ACHN (cell line): Measurements from ENCODE around the gene SLC49A4.

Experiments used
- DNase-seq: peaks from one replicate; pipeline ENCODE4 v3.0.0-alpha.2; 2015
- in situ Hi-C: cut with HindIII; loops from 2 replicates; pipeline ENCODE4 v1.10.0; 2017; ENCODE audit warnings: low sequenced_read_pairs, low pct_ligation_motif_present, low pct_unique_long_range_greater_than_20kb

Gene SLC49A4

DNA sequence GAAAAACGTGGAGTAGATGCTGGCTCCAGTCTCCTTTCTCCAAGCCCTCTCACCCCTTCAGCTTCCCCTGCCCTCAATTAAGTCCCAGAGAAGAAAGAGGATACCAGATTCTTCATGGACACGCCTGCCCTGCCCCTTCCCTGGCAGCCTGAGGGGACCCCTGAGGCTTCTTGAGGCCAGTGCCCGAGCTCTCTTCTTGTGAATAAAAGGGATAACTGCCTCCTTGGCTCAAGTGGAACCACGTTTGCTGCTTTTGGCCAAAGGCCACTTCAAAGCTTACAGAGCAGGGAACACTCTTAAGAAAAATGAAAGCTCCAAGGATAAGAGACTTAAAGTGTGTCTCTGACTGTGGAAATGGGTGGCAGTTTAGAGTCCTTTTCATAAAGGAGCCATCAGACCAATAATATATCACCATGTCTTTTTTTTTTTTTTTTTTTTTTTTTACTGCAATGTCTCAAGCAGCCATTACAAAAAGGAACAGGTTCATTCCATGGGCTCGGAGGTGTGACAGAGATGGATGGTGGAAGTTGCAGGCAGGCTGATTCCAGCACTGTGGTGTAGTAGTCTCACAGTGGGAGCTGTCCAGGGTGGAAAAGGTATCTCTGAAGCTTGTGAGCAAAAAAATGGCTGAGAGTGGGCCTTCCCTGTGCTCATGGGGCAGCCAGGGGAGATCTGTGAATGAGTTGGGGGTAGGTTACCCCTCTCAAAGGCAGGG is 123.9 kb downstream of the SLC49A4 start:
- in situ Hi-C loops = no loop called here
- no peak for DNase-seq

DNA sequence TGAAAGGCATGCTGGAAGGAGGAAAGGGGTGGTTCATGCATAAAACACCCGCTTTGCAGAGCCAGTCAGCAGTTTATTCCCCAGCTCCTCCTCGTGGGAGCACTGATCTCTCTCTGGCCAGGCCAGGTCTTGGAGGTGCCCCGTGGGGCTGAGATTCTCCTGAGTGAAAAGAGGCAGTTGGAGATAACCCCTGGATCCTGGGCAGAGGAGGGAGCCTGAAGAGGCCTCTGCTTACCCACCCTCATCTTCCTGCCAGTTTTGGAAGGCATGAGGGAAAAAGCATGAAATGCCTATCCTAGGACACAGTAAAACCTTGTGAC is 124.4 kb downstream of the SLC49A4 start:
- no peak for DNase-seq
- in situ Hi-C loops = no loop called here

DNA sequence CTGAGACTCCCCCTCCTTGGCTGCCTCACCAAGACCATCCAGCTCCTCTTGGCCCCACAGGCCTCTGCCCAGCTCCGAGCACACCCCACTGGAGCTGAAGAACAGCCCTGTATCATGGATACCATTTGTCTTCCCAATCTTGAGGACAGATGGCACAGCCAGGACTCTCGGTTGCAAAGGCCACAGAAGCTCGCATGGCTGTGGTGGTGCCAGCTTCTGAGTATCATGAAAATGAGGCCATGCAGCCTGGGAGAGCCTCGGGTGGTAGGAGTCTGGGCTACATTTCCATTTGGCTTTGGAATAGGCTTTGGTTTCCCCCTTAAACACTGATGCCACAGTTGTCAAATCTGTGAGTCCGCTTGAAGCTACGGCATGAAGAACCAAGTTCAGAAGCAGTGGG is 126.1 kb downstream of the SLC49A4 start:
- in situ Hi-C loops = no loop called here

DNA sequence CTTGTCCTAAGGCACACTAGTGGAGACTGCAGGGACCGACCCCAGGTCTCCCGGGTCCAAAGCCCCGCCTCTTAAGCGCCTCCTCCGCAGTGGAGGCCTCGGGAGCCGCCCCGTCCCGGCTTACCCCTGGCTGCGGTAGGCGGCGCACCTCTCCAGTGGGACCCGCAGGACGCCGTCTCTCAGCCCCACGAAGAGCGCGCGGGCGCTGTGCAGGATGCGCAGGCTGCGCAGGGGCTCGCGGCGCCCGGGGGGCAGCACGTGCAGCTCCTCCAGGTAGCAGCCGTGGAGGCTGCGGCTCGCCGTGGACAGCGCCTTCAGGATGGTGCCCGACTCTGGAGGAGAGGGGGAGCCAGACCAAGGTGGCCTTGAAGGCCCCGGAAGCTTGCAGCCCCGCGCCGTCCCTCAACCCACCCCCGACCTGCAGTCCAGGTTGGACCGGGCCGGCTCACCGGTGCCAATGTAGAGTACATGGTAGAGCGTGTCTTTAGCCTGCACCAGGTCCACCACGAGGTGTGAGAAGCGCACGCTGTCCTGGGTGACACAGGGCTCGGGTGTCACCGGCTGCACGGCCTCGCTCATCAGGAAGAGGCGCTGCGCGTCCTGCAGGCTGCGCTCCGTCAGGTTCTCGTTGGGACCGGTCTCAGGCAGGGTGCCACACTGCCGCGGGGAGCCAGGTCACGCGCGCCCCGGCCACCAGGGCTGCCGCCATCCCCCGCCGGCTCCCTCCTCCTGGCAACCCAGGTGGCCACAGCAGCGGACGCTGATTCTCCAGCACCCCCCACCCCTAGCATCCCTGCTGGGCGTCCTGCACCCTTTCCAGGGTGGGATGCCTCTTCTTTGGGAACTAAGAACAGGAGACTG is 127.2 kb downstream of the SLC49A4 start:
- DNase-seq = no peak
- in situ Hi-C loops = no loop called here

More for the DNA sequence above, 126.1 kb downstream of the SLC49A4 start:
- DNase-seq = no peak

DNA sequence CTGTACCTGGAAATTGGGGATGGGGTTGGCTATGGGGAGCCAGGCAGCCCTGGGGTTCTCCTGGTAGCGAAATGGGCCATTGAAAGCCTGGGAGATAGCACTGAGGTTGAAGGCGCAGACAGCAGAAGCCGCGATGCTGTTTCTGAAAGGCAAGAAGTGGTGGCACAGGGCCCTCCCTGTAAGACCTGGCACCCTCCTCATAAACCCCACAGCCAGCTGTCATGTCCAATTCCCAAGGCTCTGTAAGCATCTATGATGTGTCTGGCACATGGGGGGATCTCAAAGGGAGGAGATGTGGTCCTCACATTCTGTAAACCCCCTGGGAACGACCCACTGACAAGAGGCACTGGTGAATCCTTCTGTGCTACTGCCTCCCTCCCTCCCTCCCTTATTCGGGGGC is 128.7 kb downstream of the SLC49A4 start:
- in situ Hi-C loops = no loop called here

DNA sequence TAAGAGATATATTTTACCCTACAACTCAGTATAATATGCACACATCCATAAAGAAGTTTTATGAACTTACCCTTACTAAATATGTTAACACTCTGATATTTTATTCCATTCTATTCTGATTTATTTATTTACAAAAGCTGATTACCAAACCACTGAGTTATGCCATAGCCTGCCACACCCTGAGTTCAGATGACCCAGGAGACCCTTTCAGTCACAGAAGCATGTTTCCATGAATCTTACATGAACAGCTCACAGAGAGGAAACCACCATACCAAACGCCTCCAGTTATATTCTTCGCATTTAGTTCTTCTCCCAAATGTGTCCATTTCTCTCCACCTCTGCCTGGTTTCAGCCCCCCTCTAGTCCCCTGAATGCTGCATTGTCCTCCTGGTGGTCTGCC is 129.2 kb downstream of the SLC49A4 start:
- DNase-seq = no peak
- in situ Hi-C loops = no loop called here

More for the DNA sequence above, 128.7 kb downstream of the SLC49A4 start:
- no peak for DNase-seq

DNA sequence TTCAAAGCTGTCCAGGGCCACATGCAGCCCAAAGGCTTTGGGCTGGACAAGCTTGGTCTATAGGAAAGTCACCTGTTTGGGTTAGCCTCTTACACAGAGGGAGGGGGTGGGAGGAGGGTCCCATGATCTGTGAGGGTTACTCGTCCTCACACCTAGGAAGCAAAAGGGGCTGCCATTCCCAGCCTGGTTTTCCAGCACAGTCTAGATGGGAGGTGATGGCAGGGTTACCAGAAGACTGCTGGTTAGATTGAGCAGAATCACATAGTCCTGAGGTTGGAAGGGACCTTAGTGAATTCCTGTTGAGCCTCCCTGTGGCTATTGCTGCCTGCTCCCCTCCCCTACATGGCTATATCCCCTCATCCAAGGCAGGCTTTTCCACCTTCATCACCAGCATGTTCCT is 130.9 kb downstream of the SLC49A4 start:
- in situ Hi-C loops = no loop called here
- DNase-seq = no peak

DNA sequence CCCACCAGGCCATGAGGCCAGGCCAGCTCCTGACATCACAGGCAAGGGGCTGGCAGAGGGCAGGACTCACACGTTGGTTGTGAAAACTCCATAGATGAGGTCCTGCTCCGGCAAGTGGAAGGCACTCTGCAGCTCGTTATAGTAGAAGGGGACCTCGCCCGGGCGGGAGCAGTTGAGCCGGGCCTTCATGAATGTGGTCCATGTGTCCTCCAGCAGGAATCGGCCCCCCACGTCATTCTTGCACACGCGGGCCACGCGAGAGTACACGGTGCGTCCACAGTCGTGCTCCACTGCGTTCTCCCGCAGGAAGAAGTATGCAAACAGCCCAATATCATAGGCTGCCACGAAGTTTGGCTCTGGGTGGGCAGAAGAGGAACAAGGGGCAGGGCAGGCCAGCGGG is 131.5 kb downstream of the SLC49A4 start:
- no peak for DNase-seq
- in situ Hi-C loops = no loop called here

DNA sequence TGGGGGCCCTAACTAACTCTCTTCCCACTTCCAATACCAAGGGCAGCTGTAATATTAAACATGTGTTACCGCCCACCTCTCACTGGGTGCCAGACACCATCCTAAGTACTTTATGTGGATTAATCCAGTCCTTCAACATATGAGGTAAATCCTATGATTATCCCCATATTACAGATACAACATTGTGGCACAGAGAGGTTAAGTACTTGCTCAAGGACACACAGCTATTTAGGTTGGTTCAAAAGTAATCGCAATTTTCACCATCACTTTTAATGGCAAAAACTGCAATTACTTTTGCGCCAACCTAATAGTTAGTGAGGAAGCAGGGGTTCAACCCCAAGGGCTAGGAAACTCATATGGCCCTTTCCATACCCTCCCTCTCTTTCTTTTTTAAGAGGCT is 131.9 kb downstream of the SLC49A4 start:
- in situ Hi-C loops = no loop called here
- DNase-seq = no peak

DNA sequence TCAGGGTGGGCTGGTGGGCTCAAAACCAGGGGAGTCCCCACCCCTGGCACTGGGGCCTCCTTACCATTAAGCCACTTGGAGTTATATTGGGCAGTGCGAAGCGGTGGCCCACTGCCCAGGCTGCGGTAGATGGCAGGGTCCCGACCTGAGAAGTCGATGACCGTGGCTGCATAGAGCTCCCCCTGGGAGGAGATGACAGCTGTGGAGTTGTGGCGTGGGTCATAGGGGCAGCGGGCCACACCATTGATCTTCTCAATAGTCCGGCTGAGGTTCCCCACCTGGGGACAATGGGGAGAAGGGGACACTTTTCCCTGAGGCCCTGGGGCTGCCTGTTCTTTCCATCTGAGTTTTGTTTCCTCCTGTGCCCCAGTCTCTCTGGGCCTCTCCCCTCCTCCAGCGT is 132.9 kb downstream of the SLC49A4 start:
- no peak for DNase-seq
- in situ Hi-C loops = no loop called here

DNA sequence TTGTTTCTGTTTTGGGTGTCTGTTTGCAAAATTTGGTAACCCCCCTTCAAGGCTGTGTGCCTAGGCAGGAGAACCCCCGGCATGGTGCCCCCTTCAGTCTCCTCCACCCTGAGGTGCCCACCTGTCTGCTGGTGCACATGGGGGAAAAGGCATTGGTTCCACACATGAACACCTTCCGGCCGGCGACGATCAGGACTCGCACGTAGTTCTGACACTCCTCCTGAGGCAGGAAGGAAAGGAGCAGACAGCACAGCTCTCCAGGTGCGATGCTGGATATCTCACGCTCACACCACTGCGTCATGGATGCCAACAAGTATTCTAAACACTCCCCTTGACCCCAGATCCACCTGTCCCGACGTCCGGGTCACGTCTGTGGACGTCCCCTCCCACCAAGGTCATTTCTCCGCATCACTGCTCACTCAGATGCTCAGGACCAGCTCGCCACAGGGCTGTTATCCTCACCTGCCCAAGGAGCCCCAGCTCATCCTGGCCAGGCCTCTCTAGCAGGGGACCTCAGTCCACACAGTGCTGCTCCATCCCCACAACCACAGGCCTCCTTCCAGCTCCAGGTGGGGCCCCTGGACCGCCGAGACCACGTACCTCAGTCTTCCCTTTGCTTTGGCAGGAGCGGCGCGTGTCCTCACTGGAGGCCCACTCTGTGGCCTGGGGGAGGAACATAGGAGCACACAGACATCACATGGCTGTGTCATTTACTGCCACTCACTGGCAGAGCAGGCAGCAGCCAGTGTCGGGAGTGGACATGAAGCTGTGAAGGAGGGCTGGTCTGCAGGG is 133.7 kb downstream of the SLC49A4 start:
- DNase-seq = no peak
- in situ Hi-C loops = no loop called here

DNA sequence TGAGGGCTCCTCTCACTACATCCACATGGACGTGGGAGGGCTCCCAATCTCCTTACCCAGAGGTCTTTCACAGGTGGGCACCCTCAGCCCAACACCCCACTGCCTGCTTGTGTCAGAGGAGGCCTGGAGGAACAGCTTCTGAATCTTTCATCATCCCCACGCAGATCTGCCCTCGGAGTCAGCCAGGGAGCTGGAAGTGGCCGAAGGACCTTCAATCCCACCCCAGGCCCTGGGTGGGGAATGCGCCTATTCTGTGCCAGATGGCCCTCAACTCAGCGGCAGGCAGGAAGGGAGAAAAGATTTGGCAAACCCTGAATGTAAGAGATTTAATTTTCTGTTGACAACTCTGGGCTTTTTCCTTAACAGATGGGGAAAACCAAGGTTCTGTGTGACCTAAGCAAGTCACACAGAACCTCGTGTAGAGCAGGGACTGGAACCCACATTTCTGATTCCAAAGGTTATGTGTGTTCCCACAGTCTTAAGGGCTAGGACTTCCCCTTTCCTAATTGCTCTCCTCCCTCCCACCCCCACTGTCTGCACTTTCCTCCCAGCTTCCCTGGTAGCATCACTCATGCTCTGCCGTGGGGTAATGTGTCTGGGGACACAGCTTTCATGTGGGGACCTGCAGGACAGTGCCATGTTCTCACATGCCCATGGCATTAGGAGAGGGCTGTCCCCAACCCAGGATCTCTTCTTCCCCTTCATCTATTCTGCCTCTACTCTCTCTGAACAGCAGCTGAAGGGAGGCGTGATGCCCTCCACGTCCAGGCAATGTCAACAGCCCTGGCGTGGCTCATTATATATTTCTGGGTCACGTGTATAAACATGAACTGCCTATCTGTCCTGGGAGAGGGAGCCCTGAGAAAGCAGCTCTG is 134.6 kb downstream of the SLC49A4 start:
- no peak for DNase-seq
- in situ Hi-C loops = no loop called here

DNA sequence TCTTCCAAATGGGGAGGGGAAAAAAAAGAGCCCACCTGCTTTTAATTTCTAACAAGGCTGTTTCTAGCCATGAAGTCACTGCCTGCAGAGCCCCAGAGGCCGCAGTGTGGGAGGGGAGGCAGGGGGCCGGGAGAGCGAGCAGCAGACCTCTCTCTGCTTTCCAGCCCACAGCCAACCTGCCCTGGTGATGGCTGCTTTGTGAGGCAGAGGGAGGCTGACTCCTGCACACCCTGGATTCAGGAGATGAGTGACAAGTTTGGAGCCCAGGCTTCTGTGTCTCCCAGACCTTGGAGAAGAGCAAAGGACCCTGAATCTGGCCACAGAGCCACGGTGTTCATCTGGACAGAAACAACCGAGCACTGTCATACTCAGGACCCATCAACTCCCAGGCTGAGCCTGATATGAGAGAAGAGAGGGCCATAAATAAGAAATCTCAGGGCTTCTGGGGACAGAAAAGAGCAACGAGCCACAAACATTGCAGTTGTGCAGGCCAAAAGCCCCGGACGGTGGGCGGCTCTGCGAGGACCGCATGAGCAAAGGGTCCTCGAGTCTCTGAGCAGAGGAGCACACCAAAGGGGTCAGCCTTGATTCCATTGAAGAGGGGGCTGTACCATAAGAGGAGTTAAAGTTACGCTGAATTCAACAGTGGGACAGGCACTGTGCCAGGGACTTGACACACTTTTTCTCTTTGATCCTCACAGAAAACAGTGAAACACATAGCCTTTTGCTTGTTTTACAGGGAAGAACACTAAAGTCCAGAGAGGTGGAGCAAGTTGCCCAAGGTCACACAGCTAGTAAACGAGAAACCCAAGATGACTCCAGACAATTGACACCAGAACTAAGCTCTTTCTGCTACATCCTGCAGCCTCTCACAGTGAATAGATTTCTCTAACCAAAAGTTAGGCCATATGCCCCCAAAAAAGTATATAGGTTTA is 135.5 kb downstream of the SLC49A4 start:
- no peak for DNase-seq
- in situ Hi-C loops = no loop called here
